AG04449 (cell line): Measurements from ENCODE around the gene PFKFB3.

Experiments used
- CTCF ChIA-PET: fragments of 350-600 bp; formaldehyde crosslinking; extraction: SDS; loops from one replicate; lab custom pipeline; 2021; ENCODE audit warnings: antibody characterized with exemption; lab: Yijun Ruan, JAX
- POLR2A ChIA-PET: fragments of 400-600, 350-600 bp; formaldehyde crosslinking; extraction: SDS; loops from one replicate; lab custom pipeline; 2020; ENCODE audit warnings: antibody characterized with exemption, inconsistent platforms; lab: Yijun Ruan, JAX
- DNase-seq: peaks from one replicate; pipeline ENCODE4 v3.0.0-alpha.2; 2010; ENCODE audit warnings: low read depth, low spot score
- H3K4me3 ChIP-seq: 2 replicates; pipeline ENCODE4 v1.5.1; 2011; ENCODE audit warnings: low read depth, mild to moderate bottlenecking, control low read depth, low read length
- CTCF ChIP-seq: IDR thresholded peaks from one replicate; pipeline ENCODE4 v1.5.1; 2011; ENCODE audit warnings: mild to moderate bottlenecking, moderate library complexity, low read length, control low read depth, inconsistent platforms; ENCODE audit not compliant: insufficient read depth; ENCODE audit errors: missing control alignments

Gene PFKFB3

GRCh38 chr10:6224781-6225180 lies 22.0 kb downstream of the PFKFB3 start:
- POLR2A ChIA-PET: interaction anchor here (0.8 kb wide), 1 partner anchor 55 kb away, joined by 3 read pairs; no protein-coding TSS in a partner anchor
- CTCF ChIA-PET: no interaction called here

GRCh38 chr10:6225263-6225814 lies 22.6 kb downstream of the PFKFB3 start:
- TF ChIP-seq CTCF: no peak
- no peak for DNase-seq
- POLR2A ChIA-PET: interaction anchor here (0.8 kb wide), 1 partner anchor 54 kb away, joined by 3 read pairs; no protein-coding TSS in a partner anchor

More at GRCh38 chr10:6224781-6225180, 22.0 kb downstream of the PFKFB3 start:
- H3K4me3 ChIP-seq: no peak overlapping the region
- no peak for DNase-seq
- no peak for TF ChIP-seq CTCF

GRCh38 chr10:6226216-6226615 lies 23.5 kb downstream of the PFKFB3 start:
- H3K4me3 ChIP-seq: no peak overlapping the region
- POLR2A ChIA-PET: no interaction called here
- CTCF ChIA-PET: interaction anchor here (2.1 kb wide), 1 partner anchor 24 kb away, joined by 8 read pairs; the partner anchor contains the start of gene PFKFB3
- DNase-seq: no peak
- TF ChIP-seq CTCF: no peak

More at GRCh38 chr10:6225263-6225814, 22.6 kb downstream of the PFKFB3 start:
- H3K4me3 ChIP-seq: no peak overlapping the region
- CTCF ChIA-PET: no interaction called here

GRCh38 chr10:6227346-6227745 lies 24.6 kb downstream of the PFKFB3 start:
- POLR2A ChIA-PET: interaction anchor here (2.2 kb wide), 1 partner anchor 25 kb away, joined by 15 read pairs; the partner anchor contains the start of gene PFKFB3
- TF ChIP-seq CTCF: no peak
- no peak for DNase-seq
- no peak overlapping the region for H3K4me3 ChIP-seq
- CTCF ChIA-PET: interaction anchor here (1.3 to 2.1 kb wide), 3 partner anchors 9 to 174 kb away, joined by 5 to 8 read pairs (median 6); partner anchors contain the start of gene PFKFB3

GRCh38 chr10:6228010-6228511 lies 25.3 kb downstream of the PFKFB3 start:
- POLR2A ChIA-PET: interaction anchor here (2.2 kb wide), 1 partner anchor 25 kb away, joined by 15 read pairs; the partner anchor contains the start of gene PFKFB3
- no peak for TF ChIP-seq CTCF
- peak; percentile 23 for DNase-seq
- no peak overlapping the region for H3K4me3 ChIP-seq
- CTCF ChIA-PET: interaction anchor here (1.3 to 2.1 kb wide), 3 partner anchors 8 to 174 kb away, joined by 5 to 8 read pairs (median 6); partner anchors contain the start of gene PFKFB3

- no peak overlapping the region for H3K4me3 ChIP-seq
- ChIA-PET POLR2A (interaction anchor here (2.2 kb wide), 1 partner anchor 26 kb away, joined by 15 read pairs; the partner anchor contains the start of gene PFKFB3), CTCF (interaction anchor here (1.6 kb wide), 1 partner anchor 26 kb away, joined by 3 read pairs; the partner anchor contains the start of gene PFKFB3)
- no peak for TF ChIP-seq CTCF
- DNase-seq: no peak
These were observed 25.9 kb downstream of the PFKFB3 start for GRCh38 chr10:6228647-6229046.
